ENCODE data around the gene UBE2L3. TPM values are rescaled to one million over a fixed set of nuclear protein-coding genes. Genes with fewer than 3 reads are reported as not detected.
A peak's percentile ranks its signal among the peaks of the same experiment; 100 is the strongest.

Gene UBE2L3
- total and polyA plus RNA-seq, 10 of the 15 experiments (the other 5 are each of a cell fraction or from before 2014, with no cell fraction given) = 55.7 to 168 (median 113) TPM

GRCh38 chr22:21641789-21642583 is 74.5 kb downstream of the UBE2L3 start, which contains the start of gene SDF2L1:
Gene SDF2L1 (plus strand): TSS chr22:21642302. CDS start chr22:21642337, 35 bp downstream.
- ChIA-PET POLR2A (interaction anchor here (0.6 to 3.6 kb wide), 11 partner anchors 10 to 733 kb away, joined by 3 to 42 read pairs (median 3); partner anchors contain the start of gene YDJC), RAD21 (ENCODE audit: unreplicated experiment) (interaction anchor here (0.8 to 3.4 kb wide), 7 partner anchors 11 to 73 kb away, joined by 3 to 50 read pairs (median 5); partner anchors contain the start of gene YDJC), CTCF (interaction anchor here (0.7 to 5.6 kb wide), 15 partner anchors 10 to 76 kb away, joined by 3 to 106 read pairs (median 3); partner anchors contain the start of genes CCDC116 and YDJC), SMC1A (ENCODE audit: uncharacterized antibody, unreplicated experiment) (interaction anchor here (0.8 to 3.9 kb wide), 8 partner anchors 9 to 193 kb away, joined by 3 to 39 read pairs (median 3); partner anchors contain the start of genes PPIL2 and YDJC)
- DNase-seq (ENCODE audit: low read depth, low spot score) (peak; percentile 88), FAIRE-seq (peak; percentile 100), ATAC-seq (peak; percentile 98)
- peaks cover 26% of the 10 kb centered on the region for H3K79me2 ChIP-seq (ENCODE audit: control insufficient read depth, insufficient read depth, low read length)
- H3K4me1 ChIP-seq (ENCODE audit: control insufficient read depth, insufficient read depth, low read length) = peaks cover 15% of the 10 kb centered on the region
- peak within 1 kb of the TSS; percentile 95 for H2AFZ ChIP-seq (ENCODE audit: control insufficient read depth, low read depth, low read length)
- in situ Hi-C loops (cut with MboI) (no loop called here), intact Hi-C loops (cut with micrococcal nuclease; ENCODE audit: unreplicated experiment) (loop anchor here (10.0 kb wide), 1 partner anchor 57 kb away; no protein-coding TSS in a partner anchor)
- peak within 1 kb of the TSS; percentile 97 for H3K4me3 ChIP-seq
- BruUV-seq (replicated peaks) = no TSS peak
- H3K9ac ChIP-seq (ENCODE audit: control insufficient read depth, insufficient read depth, low read length) = peak within 1 kb of the TSS; percentile 90
- no peaks in the 10 kb centered on the region for H3K27me3 ChIP-seq (replicated peaks in 1 of 2; ENCODE audit: control insufficient read depth in 2 of 2, insufficient read depth in 2 of 2, low read length in 1 of 2)
- WGBS (ENCODE audit: insufficient coverage, insufficient replicate concordance, low lambda C conversion rate, missing lambda C conversion rate) = 1% methylated on average over 76 of the region's 76 CpGs
- peak within 1 kb of the TSS; percentile 88 for H3K27ac ChIP-seq (ENCODE audit: control insufficient read depth, insufficient read depth)
- H3K9me3 ChIP-seq (replicated peaks; ENCODE audit: control insufficient read depth, insufficient read depth, low read length) = no peaks in the 10 kb centered on the region
- peaks cover 4% of the 10 kb centered on the region; the same call in 1 of the 2 replicates for H4K20me1 ChIP-seq (ENCODE audit: control insufficient read depth, insufficient read depth)
- peaks cover 0 to 6% of the 10 kb centered on the region in 2 experiments; a peak in 3 of 4 replicates for H3K36me3 ChIP-seq (ENCODE audit: control insufficient read depth in 2 of 2, insufficient read depth in 2 of 2, low read length in 1 of 2)
- H3K4me2 ChIP-seq (ENCODE audit: control insufficient read depth, insufficient read depth) = peak within 1 kb of the TSS; percentile 94
- TF ChIP-seq YBX1 (IDR thresholded peaks at IDR 0.05) (no peak), SP1 (IDR thresholded peaks at IDR 0.05; ENCODE audit: low read depth, low read length) (peak; percentile 97), CREB1 (IDR thresholded peaks at IDR 0.05; ENCODE audit: low read depth) (peak; percentile 70; the same call in 1 of the 2 replicates), PKNOX1 (IDR thresholded peaks at IDR 0.05) (peak; percentile 55; the same call in 1 of the 2 replicates), SPI1 (IDR thresholded peaks at IDR 0.05; ENCODE audit: borderline replicate concordance, insufficient read depth, low read depth, low read length) (no peak), ASH2L (IDR thresholded peaks at IDR 0.05; ENCODE audit: borderline replicate concordance, low read depth) (no peak), NRF1 (conservative IDR thresholded peaks at IDR 0.05; ENCODE audit: low read depth, low read length) (0 out of 2 replicates have a peak, but pooled peaks have one; percentile 4), E4F1 (IDR thresholded peaks at IDR 0.05; ENCODE audit: borderline replicate concordance, partially characterized antibody) (peak; percentile 41), POLR2AphosphoS5 (IDR thresholded peaks at IDR 0.05; ENCODE audit: low read length) (peak; percentile 85), TCF3 (IDR thresholded peaks at IDR 0.05; ENCODE audit: borderline replicate concordance, insufficient read depth, low read depth, low read length) (no peak), IRF3 (IDR thresholded peaks at IDR 0.05) (peak; percentile 96), FOS (IDR thresholded peaks at IDR 0.05; ENCODE audit: borderline replicate concordance, extremely low read depth, insufficient read length) (peak; percentile 75), JUNB (IDR thresholded peaks at IDR 0.05) (no peak)
